Measurements from ENCODE around the gene C3orf70. TPM values are rescaled to one million over a fixed set of nuclear protein-coding genes. Genes with fewer than 3 reads are reported as not detected.

C3orf70 gene
- polyA plus RNA-seq, 1 experiment = 3.9 TPM

DNA sequence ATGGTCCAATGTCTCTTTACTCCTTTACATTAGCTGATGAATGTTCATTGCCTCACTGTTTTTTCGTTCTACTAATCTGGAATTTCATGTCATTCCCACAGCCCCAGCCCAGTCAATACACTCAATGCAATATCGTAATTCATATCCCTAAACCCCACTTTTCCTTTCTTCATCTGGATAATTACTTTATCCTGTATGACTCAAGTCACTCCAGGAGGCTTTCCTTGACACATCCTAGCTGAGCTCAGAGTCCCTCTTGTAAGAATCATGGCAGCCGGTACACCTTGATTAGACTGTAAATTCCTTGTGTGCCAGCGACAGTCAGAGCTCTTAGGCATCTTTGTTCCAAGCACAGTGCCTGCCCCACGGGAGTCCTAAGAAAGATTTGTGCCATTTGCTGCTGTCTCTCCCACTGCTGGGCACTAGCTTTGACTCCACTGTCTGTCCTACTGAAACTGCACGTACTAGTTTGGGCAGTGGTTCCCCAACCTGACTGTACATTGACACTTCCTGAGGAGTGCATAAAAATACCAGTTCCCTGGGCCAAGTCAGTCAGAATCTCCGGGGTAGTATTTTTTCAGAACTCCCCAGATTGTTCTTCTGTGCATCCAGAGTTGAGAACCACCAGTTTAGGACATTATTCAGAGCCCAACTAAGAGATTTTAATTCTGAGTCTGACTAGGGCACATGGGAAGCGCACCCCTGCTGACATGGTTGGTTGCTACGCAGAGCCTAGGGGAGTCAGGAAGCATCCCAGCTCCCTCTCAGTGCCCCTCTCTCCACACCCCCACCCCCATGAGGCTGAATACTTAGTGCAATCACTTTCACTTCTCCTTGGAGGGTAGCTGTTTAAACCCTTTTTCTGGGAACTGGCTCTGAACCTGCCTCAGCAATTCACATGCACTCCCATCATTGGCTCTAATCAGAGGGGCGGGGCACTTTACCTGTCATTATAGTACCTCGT is 19.5 kb upstream of the C3orf70 start:
- Histone ChIP-seq H3K36me3 (ENCODE audit: control insufficient read depth, insufficient read depth, low read length) (no peaks in the 10 kb centered on the region), H3K27me3 (ENCODE audit: control insufficient read depth, insufficient read depth, low read length) (no peaks in the 10 kb centered on the region), H3K4me3 (ENCODE audit: low read depth, low read length) (no peak overlapping the region)
- TF ChIP-seq, protein P1, sequence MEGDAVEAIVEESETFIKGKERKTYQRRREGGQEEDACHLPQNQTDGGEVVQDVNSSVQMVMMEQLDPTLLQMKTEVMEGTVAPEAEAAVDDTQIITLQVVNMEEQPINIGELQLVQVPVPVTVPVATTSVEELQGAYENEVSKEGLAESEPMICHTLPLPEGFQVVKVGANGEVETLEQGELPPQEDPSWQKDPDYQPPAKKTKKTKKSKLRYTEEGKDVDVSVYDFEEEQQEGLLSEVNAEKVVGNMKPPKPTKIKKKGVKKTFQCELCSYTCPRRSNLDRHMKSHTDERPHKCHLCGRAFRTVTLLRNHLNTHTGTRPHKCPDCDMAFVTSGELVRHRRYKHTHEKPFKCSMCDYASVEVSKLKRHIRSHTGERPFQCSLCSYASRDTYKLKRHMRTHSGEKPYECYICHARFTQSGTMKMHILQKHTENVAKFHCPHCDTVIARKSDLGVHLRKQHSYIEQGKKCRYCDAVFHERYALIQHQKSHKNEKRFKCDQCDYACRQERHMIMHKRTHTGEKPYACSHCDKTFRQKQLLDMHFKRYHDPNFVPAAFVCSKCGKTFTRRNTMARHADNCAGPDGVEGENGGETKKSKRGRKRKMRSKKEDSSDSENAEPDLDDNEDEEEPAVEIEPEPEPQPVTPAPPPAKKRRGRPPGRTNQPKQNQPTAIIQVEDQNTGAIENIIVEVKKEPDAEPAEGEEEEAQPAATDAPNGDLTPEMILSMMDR (IDR thresholded peaks at IDR 0.05; ENCODE audit: insufficient read depth, low read depth, low read length) = no peak
- POLR2A ChIA-PET = interaction anchor here (0.7 to 1.1 kb wide), 2 partner anchors 8 to 21 kb away, joined by 3 to 4 read pairs; no protein-coding TSS in a partner anchor
- no peak for DNase-seq (ENCODE audit: low read depth)
- CTCF ChIA-PET = interaction anchor here (0.9 to 3.0 kb wide), 5 partner anchors 9 to 296 kb away, joined by 3 to 10 read pairs (median 3); no protein-coding TSS in a partner anchor

DNA sequence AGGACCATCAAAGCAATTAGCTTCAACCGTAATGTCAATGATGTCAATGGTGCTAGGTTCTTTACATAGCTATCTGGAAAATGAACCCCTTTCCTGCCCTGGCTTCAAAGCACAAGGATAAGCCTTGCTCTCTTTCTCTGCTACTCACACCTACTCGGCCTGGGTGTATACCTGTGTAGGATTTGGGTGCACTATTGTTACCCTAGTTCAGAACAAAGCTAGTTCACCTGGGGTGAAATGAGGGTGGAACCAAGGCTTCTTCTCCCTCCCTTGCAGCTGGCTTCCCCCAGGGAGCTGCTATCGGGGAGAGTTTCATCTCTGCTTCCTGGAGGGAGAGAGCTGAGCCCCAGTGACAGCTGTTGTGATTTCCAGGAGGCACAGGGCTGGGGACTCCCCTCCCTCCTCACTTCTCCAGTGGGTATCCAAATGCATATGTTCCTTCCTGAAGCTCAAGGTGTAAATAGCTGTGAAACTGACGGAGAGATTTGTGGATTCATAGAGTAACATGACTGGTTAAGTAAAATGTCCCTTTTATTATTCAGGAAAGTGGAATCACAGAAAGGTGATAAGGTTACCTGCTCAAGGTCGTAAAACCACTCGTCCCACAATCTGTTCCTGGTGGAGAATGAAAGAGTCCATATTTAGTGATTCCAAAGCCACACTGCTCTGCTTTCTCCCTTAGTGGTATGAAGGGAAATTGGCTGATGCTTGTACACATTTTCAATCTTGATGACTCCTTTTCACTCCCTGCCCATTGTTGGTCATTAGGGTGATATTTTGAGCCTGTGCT is 11.8 kb upstream of the C3orf70 start:
- H3K27me3 ChIP-seq (ENCODE audit: control insufficient read depth, insufficient read depth, low read length) = 0 out of 2 replicates have a peak, but pooled peaks cover 1% of the 10 kb centered on the region
- ChIA-PET CTCF (interaction anchor here (1.0 to 2.5 kb wide), 4 partner anchors 8 to 17 kb away, joined by 3 to 10 read pairs (median 4); no protein-coding TSS in a partner anchor), POLR2A (interaction anchor here (1.0 kb wide), 1 partner anchor 9 kb away, joined by 3 read pairs; no protein-coding TSS in a partner anchor)
- H3K36me3 ChIP-seq (ENCODE audit: control insufficient read depth, insufficient read depth, low read length) = no peaks in the 10 kb centered on the region
- DNase-seq (ENCODE audit: low read depth) = no peak
- TF ChIP-seq, protein P1 (IDR thresholded peaks at IDR 0.05; ENCODE audit: insufficient read depth, low read depth, low read length) = no peak
- no peak overlapping the region for H3K4me3 ChIP-seq (ENCODE audit: low read depth, low read length)

DNA sequence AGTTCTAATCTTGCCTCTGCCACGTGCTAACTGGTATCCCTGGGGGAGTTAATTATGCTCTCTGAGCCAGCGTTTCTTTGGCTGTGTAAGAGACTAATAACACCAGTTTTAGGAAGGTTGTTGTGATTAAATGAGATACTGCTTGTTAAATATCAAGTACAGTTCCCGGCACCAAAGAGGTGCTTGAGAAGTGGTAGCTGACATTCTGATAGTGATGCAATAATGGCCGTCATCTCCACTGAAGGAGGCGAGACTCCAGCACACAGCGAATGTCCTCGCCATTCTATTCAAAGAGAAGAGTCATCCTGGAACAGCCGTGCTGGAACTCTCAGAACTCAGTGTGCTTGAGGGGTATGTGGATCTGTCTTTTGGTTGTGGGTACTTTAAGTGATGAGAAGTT is 9.8 kb upstream of the C3orf70 start:
- H3K4me3 ChIP-seq (ENCODE audit: low read depth, low read length) = no peak overlapping the region
- TF ChIP-seq, protein P1 (IDR thresholded peaks at IDR 0.05; ENCODE audit: insufficient read depth, low read depth, low read length) = no peak
- H3K36me3 ChIP-seq (ENCODE audit: control insufficient read depth, insufficient read depth, low read length) = no peaks in the 10 kb centered on the region
- ChIA-PET CTCF (interaction anchor here (0.6 to 2.5 kb wide), 5 partner anchors 10 to 288 kb away, joined by 3 to 10 read pairs (median 4); no protein-coding TSS in a partner anchor), POLR2A (no interaction called here)
- peaks cover 4% of the 10 kb centered on the region; the same call in 1 of the 2 replicates for H3K27me3 ChIP-seq (ENCODE audit: control insufficient read depth, insufficient read depth, low read length)
- DNase-seq (ENCODE audit: low read depth) = no peak

DNA sequence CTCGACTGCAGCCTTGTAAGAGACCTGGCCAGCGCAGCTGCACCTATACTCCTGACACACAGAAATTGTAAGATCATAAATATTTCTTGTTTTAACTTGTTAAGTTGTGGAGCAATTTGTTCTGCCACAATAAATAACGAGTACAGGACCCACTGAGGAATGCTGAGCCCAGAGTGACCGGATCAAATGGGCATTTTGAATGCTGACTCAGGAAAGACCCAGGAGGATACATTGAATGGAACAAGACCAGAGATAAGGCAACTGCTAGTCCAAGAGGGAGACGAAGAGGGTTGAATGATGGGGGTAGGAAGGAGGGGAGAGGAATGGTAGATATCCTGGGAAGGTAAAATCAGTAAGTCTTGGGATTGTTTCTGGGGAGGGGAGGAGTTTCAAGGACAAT is 8.9 kb upstream of the C3orf70 start:
- POLR2A ChIA-PET = no interaction called here
- H3K4me3 ChIP-seq (ENCODE audit: low read depth, low read length) = no peak overlapping the region
- H3K36me3 ChIP-seq (ENCODE audit: control insufficient read depth, insufficient read depth, low read length) = no peaks in the 10 kb centered on the region
- peaks cover 4% of the 10 kb centered on the region; the same call in 1 of the 2 replicates for H3K27me3 ChIP-seq (ENCODE audit: control insufficient read depth, insufficient read depth, low read length)
- DNase-seq (ENCODE audit: low read depth) = no peak
- CTCF ChIA-PET = interaction anchor here (2.3 to 2.5 kb wide), 2 partner anchors 11 kb away, joined by 4 to 10 read pairs; no protein-coding TSS in a partner anchor
- TF ChIP-seq, protein P1 (IDR thresholded peaks at IDR 0.05; ENCODE audit: insufficient read depth, low read depth, low read length) = no peak
